HG03575 (cell line): ENCODE results near the gene FRAS1.

Source experiments
- ATAC-seq: cut with Tn5 transposase; IDR thresholded peaks from one replicate; pipeline ENCODE4 v1.9.1; 2021; ENCODE audit not compliant: unreplicated experiment, insufficient number of reproducible peaks, low FRiP score; ENCODE audit errors: extremely low read depth

Gene FRAS1

DNA sequence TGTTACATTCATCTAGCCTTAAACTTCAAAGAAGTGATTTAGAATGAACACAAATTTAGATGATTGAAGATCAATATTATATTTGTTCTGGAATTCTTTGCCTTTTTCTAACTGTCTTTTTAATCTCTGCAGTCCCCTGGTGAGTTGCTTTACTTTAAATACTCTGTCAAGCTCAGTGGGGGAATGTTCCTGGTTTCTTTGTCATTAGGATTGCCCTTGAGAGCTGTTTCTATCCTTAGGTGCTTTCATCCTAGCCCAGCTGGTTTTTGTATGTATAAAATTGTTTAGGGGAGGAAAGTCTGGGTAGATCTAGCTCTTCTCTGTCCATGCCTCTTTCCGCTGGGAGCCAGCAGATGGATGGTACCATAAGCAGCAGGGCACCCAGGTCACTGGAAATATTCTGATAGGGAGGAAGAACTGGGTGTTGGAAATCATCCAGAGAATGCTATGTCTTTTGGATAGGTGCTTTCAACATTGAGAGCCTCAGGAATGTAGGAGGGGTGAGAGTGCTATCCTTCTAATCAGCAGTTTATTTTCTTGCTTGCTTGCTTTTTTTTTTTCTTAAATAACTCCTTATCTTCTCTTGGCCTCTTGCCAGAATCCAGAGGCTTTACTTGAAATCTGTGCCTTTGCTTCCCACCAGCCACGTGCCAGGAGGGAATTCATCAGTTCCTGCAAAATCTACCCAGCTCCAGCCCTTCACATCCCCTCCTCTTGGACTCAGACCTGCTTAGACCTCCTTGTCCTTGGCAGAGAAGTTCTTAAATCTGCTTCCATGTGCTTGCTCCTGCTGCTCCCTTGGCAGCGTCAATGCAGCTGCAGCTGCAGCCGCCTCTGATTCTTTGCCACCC lies 279.2 kb downstream of the FRAS1 start:
- no peak for ATAC-seq

DNA sequence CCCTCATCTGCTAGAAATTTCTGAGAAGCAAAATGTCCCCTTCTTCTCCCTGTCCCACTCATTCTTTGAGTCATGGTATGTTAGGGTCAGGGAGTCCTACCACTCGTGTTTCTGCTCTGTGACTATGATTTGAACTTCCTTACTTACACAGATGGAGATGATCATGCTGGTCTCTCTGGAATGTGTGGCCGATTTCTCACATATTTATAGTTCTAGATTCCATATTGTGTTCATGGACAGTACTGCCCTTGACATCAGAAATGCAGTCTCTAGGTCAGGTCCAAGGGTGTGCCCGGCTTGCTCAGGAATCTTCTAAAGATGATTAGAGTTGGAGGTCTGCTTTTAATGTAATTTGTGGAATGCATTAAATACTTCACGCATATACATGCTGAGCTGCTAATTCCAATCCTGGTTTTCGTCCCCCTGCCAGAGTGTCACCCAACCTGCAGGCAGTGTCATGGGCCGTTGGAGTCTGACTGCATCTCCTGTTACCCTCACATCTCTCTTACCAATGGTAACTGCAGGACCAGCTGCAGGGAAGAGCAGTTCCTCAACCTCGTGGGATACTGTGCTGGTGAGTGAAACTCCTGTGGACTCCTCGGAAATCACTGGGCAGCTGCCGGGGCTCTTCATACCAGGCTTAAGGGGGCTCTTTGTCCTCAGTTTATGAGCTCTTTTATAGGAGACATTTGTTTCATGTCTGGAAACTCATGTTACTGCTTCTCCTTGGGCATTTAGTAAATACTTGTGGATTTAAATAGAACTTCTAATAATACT lies 280.3 kb downstream of the FRAS1 start:
- no peak for ATAC-seq

DNA sequence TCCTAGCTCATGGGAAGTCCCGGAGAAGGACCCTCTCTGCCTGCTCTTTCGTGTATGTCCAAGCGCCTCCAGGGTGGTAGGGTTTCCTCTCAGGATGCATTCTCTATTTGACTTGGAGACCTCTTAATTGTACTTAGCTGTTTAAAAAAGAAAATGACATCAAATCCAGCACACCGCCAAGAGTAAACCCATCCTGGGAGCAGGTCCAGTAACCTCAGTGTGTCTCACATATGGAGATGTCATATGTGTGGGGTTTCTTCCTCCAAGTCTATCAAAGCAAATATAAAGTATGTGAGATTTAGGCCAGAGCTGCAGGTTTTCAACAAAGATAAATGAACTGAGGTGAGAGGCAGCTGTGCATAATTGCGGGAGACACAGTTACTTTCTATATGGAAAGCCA lies 285.0 kb downstream of the FRAS1 start:
- no peak for ATAC-seq

DNA sequence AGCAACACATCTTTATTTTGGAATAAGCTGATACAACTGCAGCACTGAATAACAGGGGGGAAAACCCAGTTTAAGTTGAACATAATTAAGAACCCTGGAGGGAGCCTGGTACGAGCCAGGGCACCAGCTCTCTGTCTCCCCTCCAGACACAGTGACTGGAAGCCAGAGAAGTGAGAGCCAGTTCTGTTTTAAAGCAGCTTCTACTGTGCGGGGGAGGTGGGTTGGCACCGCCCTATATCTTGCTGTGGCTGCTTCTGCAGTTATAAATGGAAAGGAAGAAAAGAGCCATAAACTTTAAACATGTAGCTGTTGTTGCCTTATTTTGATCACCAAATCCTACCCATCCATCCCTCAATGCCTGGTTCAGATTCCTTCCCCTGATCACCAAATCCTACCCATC lies 286.6 kb downstream of the FRAS1 start:
- ATAC-seq, result no peak

DNA sequence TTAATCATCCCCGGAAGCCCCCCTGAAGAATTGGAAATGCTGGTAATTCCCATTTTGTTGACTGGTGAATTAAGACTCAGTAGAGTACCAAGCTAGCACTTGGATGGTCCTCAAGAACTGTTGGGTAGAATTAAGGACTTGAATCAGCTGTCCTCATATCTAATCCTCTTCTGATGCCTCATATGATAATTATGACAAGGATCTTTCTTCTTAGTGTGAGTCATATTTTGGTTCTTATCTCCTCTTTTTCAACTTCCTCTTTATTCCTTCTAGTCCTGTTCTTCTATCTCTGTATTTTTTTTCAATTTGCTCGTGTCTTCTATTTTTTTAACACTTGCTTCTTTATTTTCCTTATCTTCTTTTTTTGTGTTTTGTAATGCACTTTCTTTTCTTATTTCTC lies 288.1 kb downstream of the FRAS1 start:
- ATAC-seq, result no peak

DNA sequence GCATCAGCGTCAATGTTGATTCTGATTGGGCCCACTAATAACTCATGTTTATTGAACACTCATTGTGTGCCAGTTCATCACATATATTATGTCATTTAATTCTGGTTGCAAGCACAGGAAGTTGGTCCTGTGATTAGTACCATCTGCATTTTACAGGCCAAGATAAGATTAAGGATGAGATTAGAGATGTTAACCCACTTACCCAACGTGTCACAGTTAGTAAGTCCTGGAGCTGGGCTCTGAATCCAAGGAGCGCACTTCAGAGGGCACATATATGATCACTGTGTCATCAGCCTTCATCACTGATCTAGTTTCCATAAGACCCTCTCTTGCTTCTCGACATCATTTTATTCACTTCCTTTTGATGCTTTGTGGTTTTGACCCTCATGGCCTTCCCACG lies 289.1 kb downstream of the FRAS1 start:
- ATAC-seq, result no peak

DNA sequence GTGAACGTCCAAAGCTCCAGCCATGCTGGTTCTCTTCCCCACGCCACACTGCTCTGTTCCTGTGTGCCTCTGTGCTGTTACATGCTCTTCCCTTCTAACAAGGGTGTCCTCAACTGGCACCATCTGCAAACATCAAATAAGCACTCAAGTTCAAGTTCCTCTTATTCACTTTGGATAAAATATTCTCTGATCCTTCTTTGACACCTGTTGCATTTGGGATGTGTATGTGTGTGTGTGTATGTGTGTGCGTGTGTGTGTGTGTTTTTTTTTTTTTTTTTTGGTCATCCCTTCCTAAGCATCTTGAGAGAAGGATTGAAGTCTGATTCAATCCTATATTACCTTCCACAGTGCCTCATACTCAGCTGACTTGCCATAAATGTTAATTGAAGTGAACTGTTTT lies 290.4 kb downstream of the FRAS1 start:
- ATAC-seq, result no peak

DNA sequence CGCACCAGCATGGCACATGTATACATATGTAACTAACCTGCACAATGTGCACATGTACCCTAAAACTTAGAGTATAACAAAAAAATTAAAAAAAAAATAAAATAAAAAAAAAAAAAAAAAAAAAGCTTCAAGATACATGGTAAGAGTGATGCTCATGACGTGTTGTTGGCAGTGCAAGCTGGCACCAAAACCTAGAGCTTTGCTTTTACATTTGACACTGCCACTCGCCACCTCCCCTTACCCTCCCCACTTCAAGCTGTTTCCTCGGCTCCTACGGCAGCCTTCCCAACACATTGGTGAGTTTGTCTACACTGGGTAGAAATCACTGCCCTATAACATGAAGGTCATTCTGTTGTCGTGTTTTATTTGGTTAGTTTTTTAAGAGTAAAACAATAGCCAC lies 296.8 kb downstream of the FRAS1 start:
- ATAC-seq, result no peak

DNA sequence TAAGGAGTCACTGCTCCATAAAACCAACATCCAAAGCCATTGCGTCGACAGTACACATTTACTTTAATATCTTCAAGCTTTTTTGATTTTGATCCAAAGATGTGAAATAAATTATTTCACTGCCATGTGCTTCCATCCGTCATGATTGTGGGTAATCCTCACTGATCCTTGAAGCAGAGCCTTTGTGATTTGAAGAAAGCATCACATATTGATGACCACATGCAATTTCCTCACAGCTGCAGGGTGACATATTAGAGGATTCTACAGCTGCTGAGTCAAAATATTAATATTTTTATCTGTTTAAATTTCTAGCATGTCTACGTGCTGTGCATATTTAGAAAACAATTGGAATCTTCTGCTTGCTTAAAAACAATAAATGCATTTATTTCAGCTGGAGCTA lies 297.7 kb downstream of the FRAS1 start:
- ATAC-seq, result no peak

DNA sequence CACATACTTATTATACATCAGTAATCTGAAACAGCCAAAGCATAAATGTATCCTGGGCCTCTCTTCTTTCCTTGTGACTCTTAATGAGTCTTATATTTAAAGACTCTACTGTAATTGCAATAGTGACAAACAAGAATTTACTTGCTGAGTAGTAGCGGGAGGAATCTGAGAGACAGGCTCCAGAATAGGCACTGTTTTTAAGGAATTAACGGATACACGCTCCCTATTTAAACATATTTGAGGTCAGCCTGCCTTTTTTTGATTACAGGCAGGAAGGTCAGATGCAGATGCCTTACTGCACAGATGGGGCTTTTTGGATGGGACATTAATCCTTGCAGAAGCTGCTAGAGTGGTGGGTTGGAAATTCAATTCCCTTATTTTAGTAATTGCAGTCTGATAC lies 298.2 kb downstream of the FRAS1 start:
- no peak for ATAC-seq

DNA sequence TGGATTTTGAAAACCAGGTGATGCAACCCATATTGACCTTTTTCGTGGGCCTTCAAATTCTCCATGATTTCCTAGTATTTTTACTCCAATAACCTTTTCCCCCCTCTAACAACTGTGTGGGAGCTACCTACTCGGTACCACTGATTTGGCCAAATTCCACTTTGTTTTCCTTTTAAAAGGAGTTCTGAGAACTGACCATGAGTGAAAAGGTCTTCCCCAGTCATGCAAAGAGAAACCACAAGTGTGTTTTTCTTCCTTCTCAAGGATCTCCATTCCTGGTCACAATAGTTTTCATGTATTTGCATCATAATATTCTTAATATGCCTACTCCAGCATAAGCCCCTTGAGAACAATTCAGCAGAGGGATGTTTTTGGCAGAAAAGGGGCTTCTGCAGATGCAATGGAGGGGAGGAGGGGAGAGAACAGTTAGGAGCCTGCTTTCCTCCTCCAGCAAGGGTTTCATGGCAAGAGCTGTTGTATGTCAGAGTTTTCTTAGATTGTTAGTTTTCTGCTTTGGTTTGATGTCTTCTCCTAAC lies 299.2 kb downstream of the FRAS1 start:
- no peak for ATAC-seq

DNA sequence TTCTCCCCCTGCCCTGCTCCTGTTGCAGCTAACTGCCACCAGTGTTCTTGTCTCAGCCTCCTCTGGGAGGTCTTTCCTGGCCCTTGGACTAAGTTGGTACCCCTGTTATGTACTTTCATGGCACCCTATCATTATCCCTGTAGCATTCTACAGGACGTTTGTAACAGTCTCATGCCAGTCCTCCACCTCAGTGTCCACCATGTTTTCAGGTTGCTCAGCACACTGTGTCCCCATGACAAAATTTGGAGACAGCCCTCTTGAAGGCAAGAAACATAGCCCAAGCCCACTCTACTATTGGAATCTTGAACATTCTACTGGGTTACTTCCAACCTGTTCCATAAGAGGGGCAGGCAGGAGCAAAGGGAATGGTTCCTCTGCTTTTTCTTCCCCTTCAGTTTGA lies 300.0 kb downstream of the FRAS1 start:
- ATAC-seq, result no peak

DNA sequence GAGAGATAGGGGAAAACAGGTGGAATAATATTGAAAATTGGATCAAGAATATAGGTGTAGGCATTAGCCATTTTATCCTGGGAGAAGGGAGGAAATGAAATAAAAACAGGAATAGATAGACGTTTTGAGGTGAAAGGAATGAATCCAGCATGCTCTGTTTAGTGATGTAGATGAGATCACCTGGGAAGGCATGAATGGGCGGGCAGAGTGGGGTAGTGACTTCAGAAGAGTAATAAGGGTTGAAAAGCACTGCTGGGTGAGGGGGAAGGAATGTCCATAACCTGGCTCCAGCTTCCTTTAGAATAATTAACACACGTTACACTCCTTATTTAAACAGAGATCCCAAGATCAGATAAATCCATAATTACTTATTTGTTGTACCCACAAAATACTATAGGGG lies 303.3 kb downstream of the FRAS1 start:
- ATAC-seq, result no peak

DNA sequence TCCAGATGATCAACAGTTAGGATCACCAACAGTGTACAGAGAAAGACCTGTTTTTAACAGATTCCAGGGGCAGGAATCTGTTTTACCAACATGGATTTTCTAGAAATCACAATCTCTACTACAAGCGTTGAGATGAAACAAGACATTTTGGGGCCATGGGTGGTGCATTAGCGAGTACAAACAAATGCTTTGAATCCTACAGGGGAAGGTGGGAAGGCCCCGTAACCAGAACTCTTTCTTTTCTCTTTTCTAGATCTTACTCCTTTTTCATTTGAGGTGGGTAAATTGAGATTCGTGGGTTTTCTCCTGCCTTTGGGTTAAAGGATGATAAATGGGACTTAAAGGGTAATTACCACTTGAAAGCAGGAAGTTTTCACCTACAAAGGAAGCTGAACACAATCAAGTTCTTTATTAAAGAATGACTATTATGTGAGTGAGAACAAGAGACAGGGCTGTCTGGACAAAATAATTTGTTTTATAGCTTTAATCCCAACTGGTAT lies 304.5 kb downstream of the FRAS1 start:
- ATAC-seq, result no peak

DNA sequence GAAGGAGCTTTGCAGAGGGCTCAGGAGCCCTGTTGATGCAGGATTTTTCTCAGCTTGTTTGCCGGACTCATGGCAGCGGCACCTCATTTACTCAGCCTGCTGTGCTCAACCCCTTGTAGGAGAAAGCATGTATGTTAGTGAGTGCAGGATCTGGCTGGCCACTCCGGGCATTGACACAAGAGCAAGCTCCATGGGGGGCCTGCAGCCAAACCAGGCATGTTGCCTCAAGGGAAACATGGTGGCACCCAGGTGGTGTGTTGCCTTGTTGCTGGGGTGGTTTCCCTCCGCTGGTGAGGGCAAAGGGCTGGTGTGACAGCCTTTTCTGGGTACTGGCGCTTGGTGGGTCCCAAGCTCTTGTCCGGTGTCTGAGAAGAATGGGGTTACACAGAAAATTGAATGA lies 305.2 kb downstream of the FRAS1 start:
- ATAC-seq, result no peak

DNA sequence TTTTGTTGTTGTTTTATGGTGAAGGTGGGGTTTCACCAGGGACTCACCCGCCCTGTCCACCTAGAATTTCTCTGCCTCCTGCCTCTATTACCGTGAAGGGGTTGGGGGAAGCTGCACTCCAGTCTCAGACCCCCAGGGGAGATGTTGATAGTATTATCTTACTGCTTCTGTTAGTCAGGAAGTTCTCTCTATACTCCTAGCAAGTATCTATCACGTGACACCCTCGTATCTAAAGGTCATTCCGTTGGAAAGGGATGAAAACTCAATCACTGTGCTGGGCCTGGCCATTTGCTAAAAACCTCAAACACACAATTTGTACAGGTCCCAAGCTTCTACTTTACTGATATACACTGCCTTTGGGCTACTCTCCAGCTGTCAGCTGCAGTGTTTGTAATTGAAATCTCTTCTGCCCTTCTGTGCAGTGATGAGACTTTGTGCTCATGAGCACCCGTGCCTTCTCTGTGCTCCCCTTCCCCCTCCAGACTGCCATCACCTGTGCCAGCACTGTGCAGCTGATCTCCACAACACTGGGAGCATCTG lies 306.0 kb downstream of the FRAS1 start:
- no peak for ATAC-seq

DNA sequence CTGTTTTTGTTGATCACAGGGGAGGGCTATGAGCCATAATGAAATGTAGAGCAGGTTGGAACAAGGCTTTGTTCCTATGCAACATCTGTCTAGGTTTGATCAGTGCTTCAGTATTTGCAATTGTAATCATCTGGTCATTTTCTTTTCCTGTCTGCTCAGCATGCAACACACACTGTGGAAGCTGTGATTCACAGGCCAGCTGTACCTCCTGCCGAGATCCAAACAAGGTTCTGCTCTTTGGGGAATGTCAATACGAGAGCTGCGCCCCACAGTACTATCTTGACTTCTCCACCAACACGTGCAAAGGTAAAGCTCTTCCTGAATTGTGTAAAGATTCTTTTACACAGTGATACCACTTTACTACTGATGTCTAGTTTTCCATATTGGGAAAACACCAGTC lies 312.6 kb downstream of the FRAS1 start:
- ATAC-seq, result no peak

DNA sequence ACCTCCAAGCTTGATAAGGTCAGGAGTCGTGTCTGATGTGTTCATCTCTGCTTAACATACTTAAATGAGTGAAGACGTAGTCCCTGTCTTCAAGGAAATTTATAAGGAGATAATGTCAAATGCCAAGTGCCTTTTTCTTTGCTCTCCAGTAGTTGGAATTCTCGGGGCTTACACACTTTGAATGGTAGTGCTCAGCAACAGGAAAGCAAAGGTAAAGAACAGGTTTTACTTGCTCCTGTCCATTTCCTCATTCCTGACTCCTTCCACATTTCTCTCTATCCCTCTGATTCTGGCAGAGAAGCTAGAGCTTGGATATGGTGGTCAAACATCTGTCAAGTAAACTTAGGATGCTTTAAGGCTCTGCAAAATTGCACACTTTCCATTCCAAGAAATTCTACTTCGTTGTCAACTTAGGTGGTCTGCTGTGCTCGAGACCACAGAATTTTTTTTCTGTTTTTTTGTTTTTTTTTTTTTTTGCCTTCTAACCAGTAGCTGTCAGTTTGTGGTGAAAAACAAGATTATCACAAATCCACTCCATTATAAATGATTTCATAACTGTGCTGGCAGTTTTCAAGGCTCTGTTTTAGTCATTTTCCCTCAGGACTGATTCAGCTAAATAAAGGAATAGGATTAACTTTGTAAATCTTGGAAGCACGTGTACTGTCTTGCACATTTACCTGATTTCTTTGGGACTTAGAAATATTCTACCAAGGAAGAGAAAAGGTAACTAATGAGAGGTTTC lies 313.7 kb downstream of the FRAS1 start:
- no peak for ATAC-seq

DNA sequence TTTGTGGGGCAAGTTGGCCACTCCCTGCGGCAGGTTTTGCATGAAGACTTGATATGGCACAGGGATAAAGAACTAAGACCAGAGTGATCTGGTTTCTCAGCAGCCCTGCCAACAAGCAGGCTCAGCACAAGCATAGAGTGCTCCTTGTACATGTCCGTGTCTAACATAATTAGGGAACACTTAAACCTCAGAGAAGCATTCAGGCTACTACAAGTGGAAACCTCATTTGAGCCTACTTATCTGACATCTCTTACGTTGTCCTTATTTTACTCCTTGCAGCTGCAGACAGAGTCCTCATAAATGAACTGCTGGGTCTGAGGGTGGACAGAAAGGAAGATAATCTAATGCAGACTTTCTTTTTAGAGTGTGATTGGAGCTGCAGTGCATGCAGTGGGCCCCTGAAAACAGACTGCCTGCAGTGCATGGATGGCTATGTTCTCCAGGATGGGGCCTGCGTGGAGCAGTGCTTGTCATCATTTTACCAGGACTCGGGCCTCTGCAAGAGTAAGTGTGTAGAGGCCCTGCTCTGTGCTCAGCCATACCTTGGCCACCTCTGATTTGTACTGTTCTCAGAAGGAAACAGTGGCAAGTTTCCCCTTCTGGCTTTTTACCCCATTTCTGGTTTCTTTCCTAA lies 315.3 kb downstream of the FRAS1 start:
- no peak for ATAC-seq
